Measurements from ENCODE around the gene ARTN.

Gene ARTN

DNA sequence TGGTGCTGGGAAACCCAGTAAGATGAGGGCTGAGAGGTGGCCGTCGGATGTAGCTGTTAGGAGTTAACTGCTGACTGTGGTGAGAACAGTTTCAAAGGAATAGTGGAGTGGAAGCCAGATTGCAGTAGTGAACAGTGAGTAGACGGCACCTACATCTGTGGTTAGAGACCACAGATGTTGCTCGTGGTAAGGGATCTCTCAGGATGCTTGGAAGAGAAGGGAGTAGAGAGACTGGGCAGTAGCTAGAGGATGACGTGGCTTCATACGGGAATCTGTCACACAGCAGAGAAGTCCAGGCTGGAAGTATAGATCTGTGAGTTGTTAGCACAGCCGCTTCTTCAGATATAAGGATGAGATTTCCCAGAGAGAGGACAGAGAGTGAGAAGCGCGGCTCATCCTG, 7.8 kb upstream of the ARTN start:
- no peak for FAIRE-seq

DNA sequence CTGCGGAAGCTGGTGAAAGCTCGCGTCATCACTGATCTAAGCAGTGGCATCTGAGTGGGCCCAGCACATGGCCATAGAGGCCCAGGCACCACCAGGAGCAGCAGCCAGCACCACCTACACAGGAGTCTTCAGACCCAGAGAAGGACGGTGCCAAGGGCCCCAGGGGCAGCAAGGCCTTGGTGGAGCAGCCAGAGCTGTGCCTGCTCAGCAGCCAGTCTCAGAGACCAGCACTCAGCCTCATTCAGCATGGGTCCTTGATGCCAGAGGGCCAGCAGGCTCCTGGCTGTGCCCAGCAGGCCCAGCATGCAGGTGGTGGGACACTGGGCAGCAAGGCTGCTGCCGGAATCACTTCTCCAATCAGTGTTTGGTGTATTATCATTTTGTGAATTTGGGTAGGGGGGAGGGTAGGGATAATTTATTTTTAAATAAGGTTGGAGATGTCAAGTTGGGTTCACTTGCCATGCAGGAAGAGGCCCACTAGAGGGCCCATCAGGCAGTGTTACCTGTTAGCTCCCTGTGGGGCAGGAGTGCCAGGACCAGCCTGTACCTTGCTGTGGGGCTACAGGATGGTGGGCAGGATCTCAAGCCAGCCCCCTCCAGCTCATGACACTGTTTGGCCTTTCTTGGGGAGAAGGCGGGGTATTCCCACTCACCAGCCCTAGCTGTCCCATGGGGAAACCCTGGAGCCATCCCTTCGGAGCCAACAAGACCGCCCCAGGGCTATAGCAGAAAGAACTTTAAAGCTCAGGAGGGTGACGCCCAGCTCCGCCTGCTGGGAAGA, 3.2 kb upstream of the ARTN start:
- FAIRE-seq, result no peak

DNA sequence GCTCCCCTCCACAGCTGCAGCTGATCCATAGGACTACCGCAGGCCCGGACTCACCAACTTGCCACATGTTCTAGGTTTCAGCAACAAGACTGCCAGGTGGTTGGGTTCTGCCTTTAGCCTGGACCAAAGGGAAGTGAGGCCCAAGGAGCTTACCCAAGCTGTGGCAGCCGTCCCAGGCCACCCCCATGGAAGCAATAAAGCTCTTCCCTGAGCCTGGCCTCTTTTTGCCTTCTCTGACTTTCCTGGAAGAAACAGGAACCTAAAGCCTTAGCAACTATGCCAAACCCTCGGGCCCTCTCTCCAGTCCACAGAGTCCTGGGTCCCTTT, 2.7 kb upstream of the ARTN start:
- FAIRE-seq, result no peak

DNA sequence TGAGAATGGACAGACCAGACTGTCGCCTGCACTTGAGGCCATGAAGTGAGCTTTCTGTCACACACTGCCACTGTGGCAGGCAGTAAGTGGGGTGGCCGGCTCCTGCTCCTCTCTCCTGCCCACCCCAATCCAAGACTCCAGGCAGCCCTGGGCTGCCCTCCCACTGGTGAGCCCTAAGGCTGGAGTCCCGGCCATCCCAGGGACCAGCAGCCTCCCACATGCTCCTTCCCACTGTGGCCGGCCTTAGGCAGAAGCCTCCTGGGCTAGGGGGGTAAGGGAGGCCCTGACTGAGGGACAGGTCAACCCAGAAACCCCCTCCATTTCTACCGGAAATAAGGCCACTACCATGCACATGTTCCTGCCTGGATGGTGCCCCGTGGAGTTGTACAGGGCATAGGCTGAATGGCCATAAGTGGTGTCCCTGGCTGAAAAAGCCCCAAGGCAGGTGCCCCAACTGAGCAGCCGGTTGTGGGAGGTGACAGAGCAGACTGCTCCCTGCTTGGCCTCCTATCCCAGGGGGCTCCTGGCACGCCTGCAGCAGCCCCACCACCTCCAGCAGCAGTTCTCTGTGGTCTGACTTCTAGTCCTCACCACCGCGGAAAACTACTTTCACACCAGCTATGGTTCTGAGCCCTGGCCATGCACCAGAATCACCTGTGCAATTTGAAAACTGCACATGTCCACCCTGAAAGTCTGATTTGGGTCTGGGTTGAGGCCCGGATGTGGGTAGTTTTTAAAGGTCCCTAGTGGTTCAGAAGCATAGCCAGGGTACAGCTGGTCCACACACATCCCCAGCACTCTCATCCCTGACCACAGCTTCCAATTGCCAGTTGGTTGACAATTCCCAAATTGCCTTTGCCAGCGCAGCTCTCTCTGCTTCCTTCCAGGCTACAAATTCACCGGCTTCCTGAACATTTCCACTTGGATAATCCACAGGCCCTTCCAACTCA, 1.6 kb upstream of the ARTN start:
- FAIRE-seq, result no peak

DNA sequence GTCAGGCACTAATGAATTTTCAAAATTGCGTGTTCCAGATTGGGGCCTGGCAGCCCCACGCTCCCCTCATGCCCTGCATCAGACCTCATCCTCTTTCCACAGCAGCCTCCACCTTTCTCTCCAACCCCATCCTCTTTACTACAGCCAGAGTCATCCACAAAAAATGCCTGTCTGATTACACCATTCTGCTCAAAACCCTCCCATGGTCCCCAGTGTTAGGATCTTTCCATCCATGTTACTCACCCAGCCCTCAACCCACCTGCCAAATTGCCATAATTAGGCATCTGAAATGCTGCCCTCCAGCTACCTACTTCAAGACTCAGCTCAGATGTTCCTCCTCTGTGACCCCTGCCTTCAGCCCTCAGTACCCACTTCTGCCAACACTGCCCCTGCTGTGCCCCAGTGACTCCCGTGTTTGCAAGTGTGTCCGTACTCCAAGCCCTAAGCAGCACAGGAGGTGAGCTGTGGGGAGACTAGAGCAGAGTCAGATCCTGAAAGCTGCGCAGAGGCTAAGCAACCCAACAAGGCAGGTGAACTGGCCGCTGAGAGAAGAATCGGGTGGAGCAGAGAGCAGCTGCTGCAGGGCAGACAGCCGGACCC, 715 bp upstream of the ARTN start:
- FAIRE-seq, result no peak

DNA sequence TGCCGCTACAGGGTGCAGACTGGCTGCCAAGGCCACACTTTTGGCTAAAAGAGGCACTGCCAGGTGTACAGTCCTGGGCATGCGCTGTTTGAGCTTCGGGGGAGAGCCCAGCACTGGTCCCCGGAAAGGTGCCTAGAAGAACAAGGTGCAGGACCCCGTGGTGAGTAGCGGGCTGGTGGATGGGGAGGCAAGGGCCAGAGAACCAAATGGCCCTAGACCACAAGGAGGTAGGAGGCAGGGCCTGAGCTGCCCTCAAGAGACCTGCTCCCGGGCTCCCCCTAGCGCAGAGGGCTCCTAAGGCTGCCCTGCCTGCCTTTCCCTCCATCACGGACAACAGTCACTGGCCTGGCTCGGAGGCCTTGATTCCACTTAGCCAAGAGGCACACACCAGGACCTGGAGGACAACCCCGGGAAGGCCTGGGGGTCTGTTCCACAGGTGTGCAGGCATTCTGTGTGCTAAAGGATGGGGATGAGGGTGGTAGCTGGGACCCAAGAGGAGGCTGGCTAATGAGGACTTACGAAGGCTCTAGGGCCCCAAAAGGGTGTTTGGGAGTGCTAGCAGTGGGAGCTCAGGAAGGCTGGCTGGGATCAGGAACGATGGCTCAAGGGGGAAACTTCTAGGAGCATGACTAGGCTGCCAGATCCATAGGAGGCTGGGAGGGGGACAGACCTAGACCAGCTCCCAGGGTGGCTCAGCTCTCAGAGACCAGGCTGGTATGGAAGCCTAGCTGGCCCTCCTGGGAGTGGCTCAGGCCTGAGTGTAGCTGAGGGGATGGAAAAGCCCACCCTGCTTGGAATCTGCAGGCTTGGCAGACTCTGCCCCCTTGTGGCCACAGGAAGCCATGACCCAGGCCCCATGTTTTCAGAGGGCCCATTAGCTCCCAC, 742 bp downstream of the ARTN start:
- no peak for FAIRE-seq

DNA sequence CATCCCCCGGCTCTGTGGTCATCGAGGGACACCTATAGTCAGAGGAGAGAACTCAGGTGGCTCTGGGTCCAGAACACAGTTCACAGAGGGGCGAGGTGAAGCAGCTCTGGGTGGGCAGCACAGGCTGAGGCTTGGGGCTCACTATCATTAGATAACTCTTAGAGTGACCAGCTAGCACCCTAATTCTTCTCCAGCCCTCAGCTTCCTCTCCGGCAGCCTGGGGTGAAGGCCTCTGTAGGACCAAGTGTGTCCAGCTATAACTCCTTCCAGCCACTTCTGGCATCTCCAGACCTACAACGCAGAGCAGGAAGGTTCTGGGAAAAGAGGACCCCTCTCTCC, 1.4 kb downstream of the ARTN start:
- no peak for FAIRE-seq

DNA sequence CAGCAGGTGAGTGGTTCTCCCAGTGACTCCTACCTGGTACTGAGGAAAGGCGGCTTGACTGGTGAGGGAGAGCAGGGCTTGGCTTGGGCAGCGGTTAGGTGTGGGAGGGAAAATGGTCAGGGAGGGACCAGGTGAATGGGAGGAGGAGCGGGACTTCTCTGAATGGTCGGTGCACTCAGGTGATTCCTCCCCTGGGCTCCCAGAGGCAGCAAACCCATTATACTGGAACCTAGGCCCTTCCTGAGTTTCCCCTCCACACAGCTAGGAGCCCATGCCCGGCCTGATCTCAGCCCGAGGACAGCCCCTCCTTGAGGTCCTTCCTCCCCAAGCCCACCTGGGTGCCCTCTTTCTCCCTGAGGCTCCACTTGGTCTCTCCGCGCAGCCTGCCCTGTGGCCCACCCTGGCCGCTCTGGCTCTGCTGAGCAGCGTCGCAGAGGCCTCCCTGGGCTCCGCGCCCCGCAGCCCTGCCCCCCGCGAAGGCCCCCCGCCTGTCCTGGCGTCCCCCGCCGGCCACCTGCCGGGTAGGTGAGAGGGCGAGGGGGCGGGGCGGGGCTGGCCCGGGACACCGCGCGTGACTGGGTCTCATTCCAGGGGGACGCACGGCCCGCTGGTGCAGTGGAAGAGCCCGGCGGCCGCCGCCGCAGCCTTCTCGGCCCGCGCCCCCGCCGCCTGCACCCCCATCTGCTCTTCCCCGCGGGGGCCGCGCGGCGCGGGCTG, 2.3 kb downstream of the ARTN start:
- FAIRE-seq, result no peak

DNA sequence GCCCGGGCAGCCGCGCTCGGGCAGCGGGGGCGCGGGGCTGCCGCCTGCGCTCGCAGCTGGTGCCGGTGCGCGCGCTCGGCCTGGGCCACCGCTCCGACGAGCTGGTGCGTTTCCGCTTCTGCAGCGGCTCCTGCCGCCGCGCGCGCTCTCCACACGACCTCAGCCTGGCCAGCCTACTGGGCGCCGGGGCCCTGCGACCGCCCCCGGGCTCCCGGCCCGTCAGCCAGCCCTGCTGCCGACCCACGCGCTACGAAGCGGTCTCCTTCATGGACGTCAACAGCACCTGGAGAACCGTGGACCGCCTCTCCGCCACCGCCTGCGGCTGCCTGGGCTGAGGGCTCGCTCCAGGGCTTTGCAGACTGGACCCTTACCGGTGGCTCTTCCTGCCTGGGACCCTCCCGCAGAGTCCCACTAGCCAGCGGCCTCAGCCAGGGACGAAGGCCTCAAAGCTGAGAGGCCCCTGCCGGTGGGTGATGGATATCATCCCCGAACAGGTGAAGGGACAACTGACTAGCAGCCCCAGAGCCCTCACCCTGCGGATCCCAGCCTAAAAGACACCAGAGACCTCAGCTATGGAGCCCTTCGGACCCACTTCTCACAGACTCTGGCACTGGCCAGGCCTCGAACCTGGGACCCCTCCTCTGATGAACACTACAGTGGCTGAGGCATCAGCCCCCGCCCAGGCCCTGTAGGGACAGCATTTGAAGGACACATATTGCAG, 3.0 kb downstream of the ARTN start:
- no peak for FAIRE-seq

DNA sequence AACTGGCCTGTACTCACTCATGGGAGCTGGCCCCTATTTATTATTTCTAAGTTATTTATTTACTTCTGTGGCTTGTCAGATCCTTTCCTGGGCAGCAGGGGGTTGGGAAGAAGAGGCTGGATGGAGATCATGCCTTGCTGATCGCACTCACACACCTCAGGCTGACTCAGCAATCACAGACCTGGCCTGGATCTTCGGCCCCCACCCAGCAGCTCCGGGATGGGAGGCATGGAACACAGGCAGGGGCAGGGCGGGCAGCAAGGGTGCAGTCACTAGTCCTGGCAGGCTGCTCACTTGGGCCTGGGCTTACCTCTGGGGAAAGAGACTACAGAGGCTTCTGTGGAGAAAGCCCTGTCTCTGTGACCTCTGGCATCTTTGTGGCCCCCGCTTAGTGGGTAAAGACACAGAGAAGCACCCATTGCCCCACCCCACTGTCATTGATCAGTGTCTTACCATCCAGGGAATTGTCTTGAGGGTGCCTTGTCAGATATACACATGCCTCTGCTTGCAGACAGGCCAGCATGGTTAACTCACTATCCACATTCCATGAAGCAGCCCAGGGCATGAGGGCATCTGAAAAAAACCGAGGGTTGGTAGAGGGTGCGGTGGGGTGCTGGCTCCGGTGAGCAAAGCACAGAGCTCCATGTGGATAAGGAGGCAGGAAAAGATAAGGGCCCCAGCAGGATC, 3.7 kb downstream of the ARTN start:
- no peak for FAIRE-seq

DNA sequence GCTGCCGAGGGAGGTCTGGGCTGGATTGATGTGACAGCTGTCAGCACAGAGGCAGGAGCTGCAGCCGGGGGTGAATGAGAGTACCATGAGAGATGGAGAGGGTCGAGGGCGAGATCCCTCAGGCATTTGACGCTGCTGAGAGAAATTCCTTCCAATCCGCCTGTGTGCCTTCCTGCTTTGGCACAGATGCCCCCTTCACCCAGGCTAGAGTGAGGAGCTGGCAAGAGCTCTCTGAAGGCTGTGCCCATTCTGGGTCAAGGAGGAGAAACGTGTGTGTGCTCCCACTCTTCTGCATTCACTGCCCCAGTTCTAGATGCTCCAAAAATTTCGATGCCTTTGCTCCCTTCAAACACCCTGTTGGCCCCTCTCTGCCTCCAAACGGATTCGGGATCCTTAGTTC, 4.8 kb downstream of the ARTN start:
- FAIRE-seq, result no peak

DNA sequence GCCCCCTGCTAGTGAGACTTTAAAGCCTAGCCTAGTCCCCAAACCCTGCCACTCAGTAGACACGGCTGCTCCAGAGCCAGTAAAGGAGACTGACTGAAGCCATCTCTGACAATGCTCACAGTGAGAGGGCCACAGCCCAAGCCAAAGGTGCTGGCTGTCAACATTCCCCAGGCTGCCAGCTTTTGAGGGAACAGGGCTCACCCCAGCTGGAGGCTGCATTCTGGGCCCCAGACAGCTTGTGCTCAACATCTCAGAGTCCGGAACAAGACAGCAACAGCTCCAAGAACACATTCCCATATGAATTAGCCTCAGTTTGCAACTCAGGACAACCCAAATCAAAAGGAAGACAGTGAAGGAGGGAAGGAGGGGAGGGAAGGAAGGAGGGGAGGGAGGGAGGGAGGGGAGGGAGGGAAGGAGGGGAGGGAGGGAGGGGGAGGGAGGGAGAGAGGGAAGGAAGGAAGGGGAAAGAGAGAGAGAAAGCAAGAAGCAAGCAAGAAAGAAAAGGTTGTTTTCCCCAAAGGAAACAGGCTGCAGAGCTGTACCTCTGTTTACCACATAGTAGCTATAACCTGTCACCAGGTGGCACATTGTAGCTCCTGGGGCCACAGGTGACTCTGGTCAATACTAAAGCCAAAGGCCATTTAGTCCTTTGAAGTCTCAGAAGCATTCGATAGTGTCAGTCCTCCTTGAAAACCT, 5.4 kb downstream of the ARTN start:
- no peak for FAIRE-seq

DNA sequence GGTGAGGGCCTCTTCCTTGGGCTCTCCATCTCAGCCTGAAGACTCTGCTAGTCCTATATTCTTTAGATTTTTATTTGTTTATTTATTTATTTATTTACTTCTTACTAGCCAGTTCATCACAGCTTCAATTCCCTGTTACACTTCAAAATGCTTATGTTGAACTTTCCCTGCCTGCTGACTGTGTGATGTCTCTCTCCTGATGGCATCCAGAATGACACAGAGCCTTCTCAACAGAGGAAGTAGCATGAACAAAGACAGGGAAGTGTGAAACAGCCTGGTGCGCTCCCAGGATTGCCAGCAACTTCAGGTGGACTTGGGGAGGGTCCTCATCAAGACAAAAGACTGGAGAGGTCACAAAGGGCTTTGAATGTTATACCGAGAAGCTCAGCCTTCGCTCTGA, 8.8 kb downstream of the ARTN start:
- FAIRE-seq, result no peak

DNA sequence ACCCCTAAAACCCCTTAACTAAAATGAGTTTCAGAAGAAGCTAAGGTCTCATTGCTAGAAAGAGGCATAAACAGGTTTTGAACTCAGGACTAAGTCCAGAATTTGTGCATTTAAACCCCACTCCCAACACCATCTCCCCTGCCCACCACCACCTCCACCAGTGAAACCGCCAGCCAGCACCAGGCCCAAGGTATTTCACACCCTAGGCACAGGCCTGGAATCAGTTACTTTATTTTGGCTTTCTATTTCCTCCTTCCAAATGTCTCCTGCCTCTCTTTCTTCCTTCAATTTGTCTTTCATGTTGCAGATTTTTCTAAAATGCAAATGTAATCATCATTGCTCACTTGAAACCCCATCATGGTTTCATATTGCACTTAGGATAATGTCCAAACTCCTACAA, 11.3 kb downstream of the ARTN start:
- no peak for FAIRE-seq

DNA sequence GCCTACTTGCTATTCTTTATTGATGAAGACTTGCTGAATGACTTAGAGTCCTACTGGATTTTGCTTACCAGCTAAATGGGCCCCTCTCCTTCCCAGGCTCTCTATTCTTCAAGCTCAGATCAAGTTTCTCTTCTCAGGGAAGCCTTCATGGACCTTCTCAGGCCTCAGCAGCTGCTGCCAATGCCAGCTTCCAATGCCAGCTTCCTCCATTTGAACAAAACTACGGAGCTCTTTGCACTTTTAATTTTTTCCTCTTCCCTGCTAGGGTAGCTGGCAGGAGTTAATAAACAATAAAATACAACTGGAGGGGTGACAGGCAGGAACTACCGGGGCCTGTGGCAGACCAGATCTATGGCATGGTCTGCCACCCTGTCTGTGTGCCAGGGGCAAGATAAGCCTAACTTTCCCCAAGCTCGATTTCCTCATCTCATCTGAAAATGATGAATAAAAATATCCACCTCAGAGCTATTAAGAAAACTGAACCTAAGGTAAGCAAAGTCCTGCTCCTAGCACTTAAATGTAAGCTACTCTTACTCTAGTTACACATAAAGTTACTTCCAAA, 12.2 kb downstream of the ARTN start:
- FAIRE-seq, result no peak

DNA sequence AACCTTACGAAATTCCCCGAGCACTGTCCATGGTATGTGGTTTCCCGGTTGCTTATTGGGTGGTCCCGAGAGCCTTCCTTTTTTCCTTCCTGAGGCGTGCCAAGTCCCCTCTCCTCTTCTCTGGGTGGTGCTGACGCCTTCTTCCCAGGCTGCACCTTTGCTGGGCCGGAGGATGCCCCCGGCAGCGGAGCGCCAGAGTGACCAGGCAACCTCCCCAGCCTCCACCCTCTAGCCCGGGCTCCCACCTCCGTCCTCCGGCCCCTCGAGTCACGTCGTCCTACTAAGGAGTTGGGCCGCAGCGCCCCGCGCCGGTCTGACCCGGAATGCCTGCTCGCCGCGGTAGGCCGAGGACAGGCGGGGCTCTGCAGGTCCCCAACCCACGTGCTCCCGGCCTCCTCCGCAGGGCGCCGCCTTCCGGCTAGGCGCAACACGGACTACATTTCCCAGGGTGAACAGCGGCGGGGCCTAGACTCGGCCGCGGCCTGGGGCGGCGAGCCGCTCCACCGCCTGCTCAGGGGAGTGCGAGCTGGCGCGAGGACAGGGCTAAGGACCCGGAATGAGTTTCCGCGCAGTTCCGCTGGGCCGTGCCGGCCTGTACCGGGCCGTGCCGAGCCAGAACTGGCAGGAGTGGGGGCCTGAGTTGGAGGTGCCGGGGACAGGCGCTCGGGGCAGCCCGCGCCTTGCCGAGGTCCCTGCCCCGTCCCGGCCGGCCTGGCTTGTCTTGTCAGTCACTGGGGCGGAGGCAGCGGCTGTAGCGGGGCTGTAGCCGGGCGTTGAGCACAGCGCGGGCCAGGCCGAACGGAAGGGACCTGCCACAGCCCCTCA, 12.8 kb downstream of the ARTN start, which contains the start of gene IPO13:
IPO13 (plus strand) TSS at position 715 of the 825 bp plus-strand sequence. CDS start 651 bp downstream, outside the sequence.
- FAIRE-seq, result no peak

DNA sequence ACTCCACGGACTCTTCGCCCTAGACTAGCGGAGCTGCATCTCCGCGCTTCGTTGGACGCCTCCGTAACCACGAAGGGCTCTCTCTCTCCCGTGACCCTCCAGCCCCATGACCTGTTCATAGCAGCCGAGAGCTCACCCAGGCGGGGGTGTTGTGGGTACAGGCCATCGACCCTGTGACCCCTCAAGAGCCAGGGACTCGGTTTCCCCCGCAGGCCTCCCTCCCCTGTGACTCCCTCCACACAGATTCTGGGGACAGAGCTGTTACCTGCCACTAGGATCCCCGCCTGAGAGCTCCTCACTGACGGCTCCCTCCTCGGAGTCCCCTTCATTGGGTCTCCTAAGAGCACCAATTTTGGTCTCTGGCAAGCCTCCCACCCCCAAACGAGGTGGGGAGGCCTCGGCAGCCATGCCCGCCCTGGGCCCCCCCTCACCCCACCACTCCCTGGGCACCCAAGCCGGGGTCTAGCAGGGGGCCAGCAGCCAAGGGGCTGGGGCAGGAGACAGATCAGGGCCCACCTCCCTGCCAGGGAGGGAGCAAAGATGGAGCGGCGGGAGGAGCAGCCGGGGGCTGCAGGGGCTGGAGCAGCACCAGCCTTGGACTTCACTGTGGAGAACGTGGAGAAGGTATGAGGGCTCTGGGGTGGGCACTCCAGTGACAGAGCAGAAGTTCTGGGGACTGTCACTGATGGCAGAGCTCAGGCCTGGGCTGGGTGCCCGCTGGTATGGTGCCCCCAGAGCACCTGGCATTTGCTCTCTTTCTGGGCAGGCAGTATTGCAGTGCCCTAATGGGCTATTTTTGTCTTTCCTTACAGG, 13.7 kb downstream of the ARTN start:
- no peak for FAIRE-seq

DNA sequence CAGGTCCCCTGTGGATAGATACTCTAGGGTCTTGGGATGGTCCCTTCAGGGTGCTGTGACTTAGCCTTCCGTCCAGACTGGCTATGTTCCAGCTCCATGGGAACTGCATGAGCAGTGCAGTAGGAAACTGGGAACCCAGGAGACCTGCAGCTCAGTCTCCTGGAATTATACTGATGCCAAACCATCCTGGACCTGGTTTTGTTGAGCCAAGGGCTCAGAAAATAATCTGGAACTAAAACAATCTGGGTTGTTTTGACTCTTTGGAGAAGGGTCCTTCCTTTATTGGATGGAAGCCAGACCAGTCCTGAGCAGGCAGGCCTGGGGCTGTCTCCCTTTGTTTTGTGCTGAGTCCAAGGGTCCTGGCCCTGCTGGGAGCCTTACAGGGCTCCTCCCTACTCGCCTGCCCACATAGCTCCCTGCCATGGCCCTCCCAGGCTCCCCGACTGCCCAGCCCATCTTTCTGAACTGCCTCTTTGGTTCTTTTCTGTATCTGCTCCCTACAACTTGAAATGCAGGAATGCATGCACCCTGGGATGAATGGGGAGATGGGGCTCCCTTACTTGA, 14.4 kb downstream of the ARTN start:
- FAIRE-seq, result no peak
